Adrenal gland (tissue), 5 donors: ENCODE results near the gene ZBTB3.

Experiments used
- POLR2A ChIP-seq, 2 donors: fragments of 450-650 bp; IDR thresholded peaks; one replicate each; pipeline ENCODE4 v1.6.1; 2017; ENCODE audit warnings: antibody characterized with exemption in 2 of 2, mild to moderate bottlenecking in 2 of 2, moderate library complexity in 1 of 2
- TF ChIP-seq, protein P1 (sequence below), 6 experiments: fragments of 450-650 bp in 4 of 6; fragments of 200-600 bp in 2 of 6; sonication (generic) in 1 of 6; IDR thresholded peaks; 1 replicate in 5 of 6; 2 replicates in 1 of 6; pipeline versions ENCODE4 v1.5.1 to v1.8.0; 2016 to 2021; ENCODE audit warnings: antibody characterized with exemption in 6 of 6, mild to moderate bottlenecking in 2 of 6, moderate library complexity in 1 of 6
- donor health status: DM: no; HTN: no; CAD: no.

DNA sequence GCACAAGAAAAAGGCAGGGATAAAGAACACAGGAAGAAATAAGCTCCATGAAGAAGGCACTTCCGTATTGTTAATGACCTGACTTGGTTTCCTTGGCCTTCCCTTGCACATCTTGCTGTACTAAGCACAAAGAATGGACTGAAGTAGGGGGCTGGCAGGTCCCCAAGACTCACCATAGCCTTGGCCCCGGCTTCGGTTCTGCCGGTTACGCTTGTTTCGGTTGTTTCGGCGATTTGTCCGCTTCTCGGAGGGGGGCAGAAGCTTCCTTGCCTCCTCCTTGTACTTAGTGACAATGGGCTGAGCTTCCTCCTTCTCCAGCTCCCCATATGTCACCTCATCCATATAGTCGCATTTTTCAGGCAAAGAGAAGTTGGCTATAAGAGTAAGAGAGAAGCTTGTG lies 37.1 kb downstream of the ZBTB3 start:
- TF ChIP-seq, protein P1, sequence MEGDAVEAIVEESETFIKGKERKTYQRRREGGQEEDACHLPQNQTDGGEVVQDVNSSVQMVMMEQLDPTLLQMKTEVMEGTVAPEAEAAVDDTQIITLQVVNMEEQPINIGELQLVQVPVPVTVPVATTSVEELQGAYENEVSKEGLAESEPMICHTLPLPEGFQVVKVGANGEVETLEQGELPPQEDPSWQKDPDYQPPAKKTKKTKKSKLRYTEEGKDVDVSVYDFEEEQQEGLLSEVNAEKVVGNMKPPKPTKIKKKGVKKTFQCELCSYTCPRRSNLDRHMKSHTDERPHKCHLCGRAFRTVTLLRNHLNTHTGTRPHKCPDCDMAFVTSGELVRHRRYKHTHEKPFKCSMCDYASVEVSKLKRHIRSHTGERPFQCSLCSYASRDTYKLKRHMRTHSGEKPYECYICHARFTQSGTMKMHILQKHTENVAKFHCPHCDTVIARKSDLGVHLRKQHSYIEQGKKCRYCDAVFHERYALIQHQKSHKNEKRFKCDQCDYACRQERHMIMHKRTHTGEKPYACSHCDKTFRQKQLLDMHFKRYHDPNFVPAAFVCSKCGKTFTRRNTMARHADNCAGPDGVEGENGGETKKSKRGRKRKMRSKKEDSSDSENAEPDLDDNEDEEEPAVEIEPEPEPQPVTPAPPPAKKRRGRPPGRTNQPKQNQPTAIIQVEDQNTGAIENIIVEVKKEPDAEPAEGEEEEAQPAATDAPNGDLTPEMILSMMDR (IDR thresholded peaks at IDR 0.05): no peak
- TF ChIP-seq POLR2A (IDR thresholded peaks at IDR 0.05): no peak
